HCT116 (cell line): ENCODE data around the gene ACTN1.

ENCODE experiments used
- EZH2phosphoT487 ChIP-seq: fragments of 200-600 bp; IDR thresholded peaks from 2 replicates; pipeline ENCODE4 v1.6.1; 2018; ENCODE audit warnings: antibody characterized with exemption, borderline replicate concordance
- TCF7L2 ChIP-seq: IDR thresholded peaks from 2 replicates; pipeline ENCODE4 v1.7.0; 2011; ENCODE audit warnings: borderline replicate concordance, inconsistent platforms; ENCODE audit not compliant: insufficient read depth, insufficient read length; ENCODE audit errors: extremely low read depth
- TF ChIP-seq, protein P1 (sequence below), 3 experiments: fragments of 200-600 bp in 1 of 3; sonication (generic) in 1 of 3; IDR thresholded peaks in 2 of 3; conservative IDR thresholded peaks in 1 of 3; 2 replicates each; pipeline ENCODE4 v1.5.1; 2012 to 2017; ENCODE audit warnings: low read depth in 2 of 3, low read length in 2 of 3, antibody characterized with exemption in 1 of 3, borderline replicate concordance in 1 of 3, control low read depth in 1 of 3, mild to moderate bottlenecking in 1 of 3, mixed read lengths in 1 of 3, mixed run types in 1 of 3, moderate library complexity in 1 of 3; ENCODE audit not compliant: insufficient read depth in 1 of 3

- TF ChIP-seq, protein P1, sequence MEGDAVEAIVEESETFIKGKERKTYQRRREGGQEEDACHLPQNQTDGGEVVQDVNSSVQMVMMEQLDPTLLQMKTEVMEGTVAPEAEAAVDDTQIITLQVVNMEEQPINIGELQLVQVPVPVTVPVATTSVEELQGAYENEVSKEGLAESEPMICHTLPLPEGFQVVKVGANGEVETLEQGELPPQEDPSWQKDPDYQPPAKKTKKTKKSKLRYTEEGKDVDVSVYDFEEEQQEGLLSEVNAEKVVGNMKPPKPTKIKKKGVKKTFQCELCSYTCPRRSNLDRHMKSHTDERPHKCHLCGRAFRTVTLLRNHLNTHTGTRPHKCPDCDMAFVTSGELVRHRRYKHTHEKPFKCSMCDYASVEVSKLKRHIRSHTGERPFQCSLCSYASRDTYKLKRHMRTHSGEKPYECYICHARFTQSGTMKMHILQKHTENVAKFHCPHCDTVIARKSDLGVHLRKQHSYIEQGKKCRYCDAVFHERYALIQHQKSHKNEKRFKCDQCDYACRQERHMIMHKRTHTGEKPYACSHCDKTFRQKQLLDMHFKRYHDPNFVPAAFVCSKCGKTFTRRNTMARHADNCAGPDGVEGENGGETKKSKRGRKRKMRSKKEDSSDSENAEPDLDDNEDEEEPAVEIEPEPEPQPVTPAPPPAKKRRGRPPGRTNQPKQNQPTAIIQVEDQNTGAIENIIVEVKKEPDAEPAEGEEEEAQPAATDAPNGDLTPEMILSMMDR (IDR thresholded peaks at IDR 0.05 in 2 of 3, conservative IDR thresholded peaks at IDR 0.05 in 1 of 3; ENCODE audit: borderline replicate concordance in 1 of 3, insufficient read depth in 1 of 3, low read depth in 2 of 3, low read length in 2 of 3): no peak
- TF ChIP-seq EZH2phosphoT487 (no peak), TCF7L2 (no peak)
Measured at GRCh38 chr14:68995731-68996130, 16.6 kb upstream of the ACTN1 start.
